Pancreas (tissue), 10 donors: ENCODE measurements around the gene ALCAM. TPM values are rescaled to one million over a fixed set of nuclear protein-coding genes. Genes with fewer than 3 reads are reported as not detected.

Source experiments
- ATAC-seq, 4 donors: fragments of 200-7000 bp; cut with Tn5 transposase; one replicate each; pipeline versions ENCODE4 v1.8.0 to v1.9.1; 2020; ENCODE audit warnings: mild to moderate bottlenecking in 4 of 4, moderate library complexity in 4 of 4
- DNase-seq, 6 donors: peaks; one replicate each; pipeline ENCODE4 v3.0.0-alpha.2; 2020
- FAIRE-seq: peaks from 2 replicates; lab custom pipeline; 2012; peaks lifted over from hg19 to GRCh38; lab: Jason Lieb, UNC
- H3K27ac ChIP-seq, 4 donors: fragments of 200-600 bp; sonication (generic); 1 replicate in 3 of 4; 2 replicates in 1 of 4; pipeline versions ENCODE4 v1.5.0 to v1.8.0; 2020
- H3K27me3 ChIP-seq, 4 donors: fragments of 200-600 bp; one replicate each; pipeline ENCODE4 v1.8.0; 2021
- H3K36me3 ChIP-seq, 3 donors: fragments of 200-600 bp; sonication (generic) in 1 of 3; one replicate each; pipeline versions ENCODE4 v1.5.0 to v1.8.0; 2020 to 2021
- H3K4me1 ChIP-seq, 3 donors: fragments of 200-600 bp; one replicate each; pipeline ENCODE4 v1.8.0; 2021
- H3K4me3 ChIP-seq, 4 donors: fragments of 200-600 bp; sonication (generic) in 2 of 4; one replicate each; pipeline versions ENCODE4 v1.5.0 to v1.8.0; 2020 to 2021
- H3K9me3 ChIP-seq, 4 donors: fragments of 200-600 bp; one replicate each; pipeline ENCODE4 v1.8.0; 2021
- WGBS, 2 donors: extraction: QIAGEN DNeasy Blood & Tissue Kit; methylation state at CpG; one replicate each; pipeline ENCODE4 v1.1.7; 2013; 5-methylcytosine and 5-hydroxymethylcytosine counted together
- intact Hi-C, 3 donors: fragments of 100-400 bp; cut with DNase I; formaldehyde crosslinking; loops; one replicate each; pipeline versions ENCODE4 v1.11.1 to v1.14.2; 2022
- polyA plus RNA-seq, 2 donors: library from polyadenylated mRNA; stranded (reverse); fragments of 200-250 nt; gene quantifications; one replicate each; pipeline ENCODE4 v1.2.3, GENCODE V29; 2013
- total RNA-seq, 6 donors: library from RNA; stranded (reverse); fragmentation: NEBNext Ultra II Directional in 4 of 6; extraction: Animal tissue kit (Norgen Biotek cat#: 25700) in 4 of 6; gene quantifications; one replicate each; pipeline versions ENCODE4 v1.2.1 to v1.2.4, GENCODE V29; 2021 to 2023
- TF ChIP-seq, protein P1 (sequence below), 4 donors: fragments of 200-600 bp; sonication (generic) in 3 of 4; IDR thresholded peaks; one replicate each; pipeline versions ENCODE4 v1.5.0 to v1.8.0; 2021; ENCODE audit warnings: antibody characterized with exemption in 4 of 4
- donor health status: healthy with polysubstance abuse.
- donor health status: DM: no; HTN: no; CAD: no; lungs with moderate emphysema.
- donor health status: DM: no; HTN: no; CAD: no.
- donor health status: control.
- donor health status: control.
- donor health status: Bipolar disorder and iron deficiency.
- donor health status: DM: yes; HTN: yes; CAD: no.
- donor health status: DM: no; HTN: no; CAD: no.
- donor health status: DM: no; HTN: no; CAD: no.
- donor health status: DM: yes; HTN: yes; CAD: no.

ALCAM gene
- total and polyA plus RNA-seq, 8 donors, result 14.4 to 42.1 (median 27.6) TPM

DNA sequence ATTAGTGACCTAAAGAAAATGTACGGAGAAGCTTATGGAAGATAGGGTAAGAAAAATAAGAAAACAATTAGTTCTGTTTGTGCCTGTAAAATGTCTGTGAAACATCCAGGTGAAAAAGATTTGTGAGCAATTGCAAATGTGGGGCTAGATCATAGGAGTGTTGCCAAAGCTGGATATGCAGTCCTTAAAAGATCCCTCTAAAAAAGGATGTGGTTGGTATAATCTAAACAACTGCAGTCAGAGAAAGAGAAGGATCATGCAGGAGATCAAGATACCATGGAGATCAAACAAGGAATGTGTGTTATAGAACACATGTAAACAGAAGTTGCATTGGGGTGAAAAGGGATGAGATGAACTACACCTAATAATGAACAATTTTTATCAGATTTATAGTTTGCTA lies 116.8 kb downstream of the ALCAM start:
- H3K27me3 ChIP-seq, result no peaks in the 10 kb centered on the region
- H3K4me3 ChIP-seq, result no peak overlapping the region
- DNase-seq, result no peak
- no peak overlapping the region for H3K27ac ChIP-seq
- ATAC-seq, result no peak
- no peaks in the 10 kb centered on the region for H3K4me1 ChIP-seq
- no peak for FAIRE-seq
- no peaks in the 10 kb centered on the region for H3K9me3 ChIP-seq
- H3K36me3 ChIP-seq, result no peaks in the 10 kb centered on the region
- WGBS, 2 donors, result 42 to 97% methylated on average over 1 of the region's 1 CpG
- TF ChIP-seq, protein P1, sequence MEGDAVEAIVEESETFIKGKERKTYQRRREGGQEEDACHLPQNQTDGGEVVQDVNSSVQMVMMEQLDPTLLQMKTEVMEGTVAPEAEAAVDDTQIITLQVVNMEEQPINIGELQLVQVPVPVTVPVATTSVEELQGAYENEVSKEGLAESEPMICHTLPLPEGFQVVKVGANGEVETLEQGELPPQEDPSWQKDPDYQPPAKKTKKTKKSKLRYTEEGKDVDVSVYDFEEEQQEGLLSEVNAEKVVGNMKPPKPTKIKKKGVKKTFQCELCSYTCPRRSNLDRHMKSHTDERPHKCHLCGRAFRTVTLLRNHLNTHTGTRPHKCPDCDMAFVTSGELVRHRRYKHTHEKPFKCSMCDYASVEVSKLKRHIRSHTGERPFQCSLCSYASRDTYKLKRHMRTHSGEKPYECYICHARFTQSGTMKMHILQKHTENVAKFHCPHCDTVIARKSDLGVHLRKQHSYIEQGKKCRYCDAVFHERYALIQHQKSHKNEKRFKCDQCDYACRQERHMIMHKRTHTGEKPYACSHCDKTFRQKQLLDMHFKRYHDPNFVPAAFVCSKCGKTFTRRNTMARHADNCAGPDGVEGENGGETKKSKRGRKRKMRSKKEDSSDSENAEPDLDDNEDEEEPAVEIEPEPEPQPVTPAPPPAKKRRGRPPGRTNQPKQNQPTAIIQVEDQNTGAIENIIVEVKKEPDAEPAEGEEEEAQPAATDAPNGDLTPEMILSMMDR (IDR thresholded peaks at IDR 0.05), result no peak
- intact Hi-C loops, result no loop called here

DNA sequence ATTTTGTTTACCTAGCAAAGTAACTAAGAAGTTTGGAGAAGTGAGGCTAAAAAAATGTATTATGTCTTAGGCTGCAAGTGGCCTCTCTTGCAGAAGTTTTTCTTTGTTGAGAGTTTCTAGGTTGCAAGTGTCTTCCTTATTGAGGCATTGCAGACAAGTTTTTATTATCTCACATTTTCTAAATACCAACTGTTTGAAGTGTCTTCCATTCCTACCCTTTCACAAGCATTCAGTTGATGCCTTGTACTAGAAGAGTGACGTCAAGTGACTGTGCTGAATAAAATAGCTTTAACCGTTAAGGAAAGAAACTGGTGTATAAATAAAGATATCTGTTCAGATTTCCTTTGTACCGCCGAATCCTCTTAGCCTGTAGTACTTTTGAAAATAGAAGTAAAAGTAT lies 123.3 kb downstream of the ALCAM start:
- H3K9me3 ChIP-seq, result no peaks in the 10 kb centered on the region
- FAIRE-seq (no peak), DNase-seq (no peak), ATAC-seq (no peak)
- H3K4me3 ChIP-seq, result no peak overlapping the region
- no peaks in the 10 kb centered on the region for H3K27me3 ChIP-seq
- no peaks in the 10 kb centered on the region for H3K4me1 ChIP-seq
- H3K36me3 ChIP-seq, result no peaks in the 10 kb centered on the region
- intact Hi-C loops, result no loop called here
- TF ChIP-seq, protein P1 (IDR thresholded peaks at IDR 0.05), result no peak
- WGBS, 2 donors, result 96 to 98% methylated on average over 4 of the region's 4 CpGs
- H3K27ac ChIP-seq, result no peak overlapping the region

DNA sequence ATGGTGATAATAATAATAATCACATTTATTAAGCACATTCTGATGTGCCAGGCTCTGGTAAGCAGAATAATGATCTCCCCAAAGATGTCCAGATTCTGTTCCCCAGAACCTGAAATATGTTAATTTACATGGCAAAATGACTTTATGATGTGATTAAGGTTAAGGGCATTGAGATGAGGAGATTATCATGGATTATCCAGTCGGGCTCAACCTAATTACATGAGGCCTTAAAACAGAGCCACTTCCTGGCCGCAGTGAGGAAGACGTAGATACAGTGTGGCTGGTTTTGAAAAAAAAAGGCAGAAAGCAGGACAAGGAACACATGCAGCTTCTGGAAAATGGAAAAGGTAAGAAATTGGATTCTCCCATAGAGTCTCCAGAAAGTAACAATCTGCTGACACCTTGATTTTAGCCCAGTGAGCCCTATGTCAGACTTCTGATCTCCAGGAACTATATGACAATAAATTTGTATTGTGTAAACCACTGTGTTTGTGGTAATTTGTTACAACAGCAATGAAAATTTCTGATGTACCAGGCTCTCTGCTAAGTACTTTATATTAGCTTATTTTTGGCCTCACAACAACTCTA lies 126.7 kb downstream of the ALCAM start:
- no peak overlapping the region for H3K4me3 ChIP-seq
- 95 to 99% methylated on average over 3 of the region's 3 CpGs for WGBS, 2 donors
- H3K27me3 ChIP-seq, result no peaks in the 10 kb centered on the region
- H3K9me3 ChIP-seq, result no peaks in the 10 kb centered on the region
- DNase-seq (no peak), ATAC-seq (no peak), FAIRE-seq (no peak)
- H3K4me1 ChIP-seq, result no peaks in the 10 kb centered on the region
- TF ChIP-seq, protein P1 (IDR thresholded peaks at IDR 0.05), result no peak
- H3K36me3 ChIP-seq, result no peaks in the 10 kb centered on the region
- intact Hi-C loops, result no loop called here
- H3K27ac ChIP-seq, result no peak overlapping the region

DNA sequence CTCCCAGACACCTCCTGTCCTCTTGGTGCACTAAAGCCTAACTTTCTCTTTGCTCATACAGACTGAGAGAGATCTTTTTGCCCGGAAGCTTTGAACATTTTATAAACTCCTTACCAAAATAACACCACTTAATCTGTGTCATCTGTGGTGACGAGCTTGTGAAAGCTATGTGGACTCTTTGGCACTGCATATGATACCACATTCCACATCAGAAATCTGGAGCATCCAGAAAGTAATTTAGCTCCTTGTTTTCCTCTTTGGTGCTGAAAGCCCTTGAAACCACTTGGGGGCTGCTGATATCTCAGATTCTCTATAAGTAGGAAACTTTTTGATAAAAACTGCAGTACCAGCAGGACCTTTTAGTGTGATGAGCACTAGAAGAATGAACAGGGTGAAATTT lies 128.3 kb downstream of the ALCAM start:
- H3K9me3 ChIP-seq, result no peaks in the 10 kb centered on the region
- H3K27ac ChIP-seq, result no peak overlapping the region
- H3K36me3 ChIP-seq, result no peaks in the 10 kb centered on the region
- TF ChIP-seq, protein P1 (IDR thresholded peaks at IDR 0.05), result no peak
- H3K4me3 ChIP-seq, result no peak overlapping the region
- no peaks in the 10 kb centered on the region for H3K27me3 ChIP-seq
- intact Hi-C loops, result no loop called here
- peaks cover 5 to 10% (median 9%) of the 10 kb centered on the region in 3 donors for H3K4me1 ChIP-seq
- FAIRE-seq, result no peak
- 83% methylated on average over 2 of the region's 2 CpGs for WGBS, 2 donors
- ATAC-seq, result no peak
- no peak for DNase-seq

DNA sequence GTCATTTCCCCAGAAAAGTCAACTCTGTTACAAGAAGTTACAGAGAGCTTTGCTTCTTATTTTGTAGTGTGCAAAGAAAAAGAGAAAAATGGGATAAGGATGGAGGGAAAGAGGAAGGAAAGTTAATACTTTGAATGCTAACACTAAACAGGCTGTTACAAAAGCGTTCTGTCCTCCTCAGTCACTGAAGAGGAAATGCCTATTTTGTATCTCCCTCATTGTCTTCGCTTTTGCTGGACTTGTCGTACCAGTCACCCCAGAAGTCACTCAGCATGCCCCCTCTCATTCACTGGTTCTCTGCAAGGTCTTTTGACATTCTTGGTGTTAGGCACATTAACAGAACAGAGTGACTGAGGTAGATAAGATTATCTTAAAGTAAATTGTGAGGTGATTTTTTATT lies 129.6 kb downstream of the ALCAM start:
- H3K9me3 ChIP-seq, result no peaks in the 10 kb centered on the region
- no peaks in the 10 kb centered on the region for H3K27me3 ChIP-seq
- intact Hi-C loops, result no loop called here
- H3K4me3 ChIP-seq, result no peak overlapping the region
- TF ChIP-seq, protein P1 (IDR thresholded peaks at IDR 0.05), result no peak
- H3K36me3 ChIP-seq, result no peaks in the 10 kb centered on the region
- 81 to 85% methylated on average over 3 of the region's 3 CpGs for WGBS, 2 donors
- ATAC-seq (no peak), DNase-seq (no peak), FAIRE-seq (no peak)
- H3K27ac ChIP-seq, result no peak overlapping the region
- peaks cover 9 to 22% (median 18%) of the 10 kb centered on the region in 3 donors for H3K4me1 ChIP-seq
